Fibroblast of lung (primary cell): ENCODE data around the gene KLK3.

ENCODE experiments used
- EZH2 ChIP-seq: IDR thresholded peaks from 2 replicates; pipeline ENCODE4 v1.5.1; 2012; ENCODE audit warnings: low read length, control low read depth, mild to moderate bottlenecking; ENCODE audit errors: missing control alignments
- TF ChIP-seq, protein P1 (sequence below), 2 donors: IDR thresholded peaks in 1 of 2; conservative IDR thresholded peaks in 1 of 2; 1 replicate in 1 of 2; 2 replicates in 1 of 2; pipeline ENCODE4 v1.5.1; 2011 to 2012; ENCODE audit warnings: low read length in 2 of 2, control low read depth in 1 of 2, inconsistent platforms in 1 of 2, low read depth in 1 of 2, mild to moderate bottlenecking in 1 of 2

DNA sequence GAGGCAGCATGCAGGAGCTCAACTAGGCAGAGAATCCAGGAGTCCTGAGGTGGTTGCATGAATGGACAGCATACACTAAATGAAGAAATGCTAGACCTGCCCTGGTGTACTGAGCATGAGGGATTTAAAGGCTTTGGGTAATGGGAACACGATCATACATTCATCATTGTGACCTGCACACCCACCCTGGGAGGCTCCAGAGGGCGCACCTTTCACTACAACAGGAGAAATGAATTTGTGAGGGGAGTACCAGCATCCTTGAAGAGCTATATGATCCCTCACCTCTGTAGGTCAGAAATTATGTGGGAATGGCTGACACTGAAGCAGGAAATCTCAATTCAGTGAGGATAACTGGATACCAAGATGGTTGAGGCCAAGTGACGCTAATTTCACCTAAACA, 27.5 kb downstream of the KLK3 start:
- TF ChIP-seq, protein P1, sequence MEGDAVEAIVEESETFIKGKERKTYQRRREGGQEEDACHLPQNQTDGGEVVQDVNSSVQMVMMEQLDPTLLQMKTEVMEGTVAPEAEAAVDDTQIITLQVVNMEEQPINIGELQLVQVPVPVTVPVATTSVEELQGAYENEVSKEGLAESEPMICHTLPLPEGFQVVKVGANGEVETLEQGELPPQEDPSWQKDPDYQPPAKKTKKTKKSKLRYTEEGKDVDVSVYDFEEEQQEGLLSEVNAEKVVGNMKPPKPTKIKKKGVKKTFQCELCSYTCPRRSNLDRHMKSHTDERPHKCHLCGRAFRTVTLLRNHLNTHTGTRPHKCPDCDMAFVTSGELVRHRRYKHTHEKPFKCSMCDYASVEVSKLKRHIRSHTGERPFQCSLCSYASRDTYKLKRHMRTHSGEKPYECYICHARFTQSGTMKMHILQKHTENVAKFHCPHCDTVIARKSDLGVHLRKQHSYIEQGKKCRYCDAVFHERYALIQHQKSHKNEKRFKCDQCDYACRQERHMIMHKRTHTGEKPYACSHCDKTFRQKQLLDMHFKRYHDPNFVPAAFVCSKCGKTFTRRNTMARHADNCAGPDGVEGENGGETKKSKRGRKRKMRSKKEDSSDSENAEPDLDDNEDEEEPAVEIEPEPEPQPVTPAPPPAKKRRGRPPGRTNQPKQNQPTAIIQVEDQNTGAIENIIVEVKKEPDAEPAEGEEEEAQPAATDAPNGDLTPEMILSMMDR (conservative IDR thresholded peaks at IDR 0.05 in 1 of 2, IDR thresholded peaks at IDR 0.05 in 1 of 2; ENCODE audit: low read depth in 1 of 2, low read length in 2 of 2) = no peak
- no peak for TF ChIP-seq EZH2
